ENCODE results near the gene PIK3R4.

- TF ChIP-seq CTCF (conservative IDR thresholded peaks at IDR 0.05 in 1 of 2, IDR thresholded peaks at IDR 0.05 in 1 of 2; ENCODE audit: extremely low read depth in 1 of 2, insufficient read depth in 1 of 2, low read depth in 1 of 2, low read length in 2 of 2): no peak
- TF ChIP-seq EZH2 (IDR thresholded peaks at IDR 0.05; ENCODE audit: borderline replicate concordance, low read length): no peak
Observed at GRCh38 chr3:130783629-130784028, 37.0 kb upstream of the PIK3R4 start.

All from mammary epithelial cell (primary cell).